HG02870 (cell line): ENCODE results near the gene ZNF469.

Source experiments
- ATAC-seq: cut with Tn5 transposase; IDR thresholded peaks from one replicate; pipeline ENCODE4 v1.9.1; 2021; ENCODE audit warnings: mild to moderate bottlenecking, moderate library complexity; ENCODE audit not compliant: unreplicated experiment

The ZNF469 gene

DNA sequence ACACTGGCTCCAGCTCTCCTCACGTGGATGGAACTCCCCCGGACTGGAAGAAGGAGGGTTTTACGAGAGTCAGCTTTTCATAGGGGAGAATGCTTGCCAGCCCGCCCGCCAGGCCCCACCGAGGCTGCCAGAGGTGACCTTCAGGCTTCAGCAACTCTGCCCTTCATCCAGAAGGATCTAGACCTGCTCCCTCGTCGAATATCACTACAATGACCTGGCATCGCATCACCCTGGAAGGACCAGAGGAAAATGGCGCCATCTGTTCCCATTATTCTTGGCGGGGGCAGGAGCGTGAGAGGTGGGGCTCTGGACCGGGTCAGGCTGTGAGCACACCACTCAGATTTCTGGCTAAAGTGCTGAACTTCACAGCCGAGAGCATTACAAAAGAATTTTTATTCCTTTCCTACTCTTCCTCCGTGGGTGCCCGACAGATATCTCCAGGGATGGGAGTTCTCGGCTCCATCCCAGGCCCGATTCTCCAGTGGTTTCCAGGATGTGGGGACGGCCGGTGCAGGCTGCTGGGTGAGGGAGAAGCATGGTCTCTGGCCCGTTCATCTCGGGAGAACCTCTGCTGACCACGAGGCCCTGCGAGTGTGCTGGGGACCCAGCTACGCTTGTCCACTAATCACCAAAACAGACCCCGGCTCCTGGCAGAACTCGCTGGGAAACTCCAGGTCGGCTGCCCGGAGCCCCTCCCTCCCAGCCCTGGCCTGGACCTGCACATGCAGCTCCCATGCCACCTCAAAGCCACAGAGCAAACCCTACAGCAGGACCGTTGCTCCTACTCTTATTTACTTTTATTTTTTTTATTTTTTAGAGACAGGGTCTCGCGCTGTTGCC, 36.8 kb upstream of the ZNF469 start:
- ATAC-seq: no peak

DNA sequence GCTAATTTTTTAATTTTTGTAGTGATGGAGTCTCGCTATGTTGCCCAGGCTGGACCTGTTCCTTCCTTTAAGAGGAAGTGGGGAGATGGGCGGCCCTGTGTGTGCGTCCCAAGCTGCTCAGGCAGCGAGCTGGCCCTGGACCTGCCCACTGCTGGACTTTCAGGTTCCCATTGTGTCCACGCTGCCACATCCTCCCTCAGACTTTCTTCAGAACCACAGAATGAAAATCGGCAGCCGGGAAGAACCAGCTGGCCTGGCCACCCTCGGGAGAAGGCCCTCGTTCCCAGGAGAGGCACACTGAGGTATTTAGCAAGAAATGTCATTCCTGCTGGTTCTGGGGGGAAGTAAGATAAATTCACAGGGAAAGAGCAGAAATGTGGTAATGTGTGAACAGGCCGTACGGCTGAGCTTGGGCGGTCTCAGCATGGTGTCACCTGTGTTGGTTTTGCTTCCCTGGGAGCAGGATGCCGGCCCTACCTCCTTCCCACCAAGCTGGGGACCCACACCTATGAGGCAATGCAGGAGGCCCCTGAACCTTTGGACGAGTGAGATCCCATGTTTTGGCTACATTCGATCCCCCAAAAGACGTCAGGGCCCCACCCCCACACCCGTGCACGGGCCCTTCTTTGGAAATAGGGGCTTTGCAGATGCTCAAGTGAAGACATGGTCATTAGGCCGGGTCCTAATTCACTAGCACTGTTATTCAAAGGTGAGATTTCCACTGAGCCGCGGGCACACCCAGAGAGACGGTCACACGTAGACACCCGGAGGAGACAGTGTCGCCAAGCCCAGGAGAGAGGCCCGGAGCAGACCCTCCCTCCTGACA, 35.9 kb upstream of the ZNF469 start:
- ATAC-seq: no peak

DNA sequence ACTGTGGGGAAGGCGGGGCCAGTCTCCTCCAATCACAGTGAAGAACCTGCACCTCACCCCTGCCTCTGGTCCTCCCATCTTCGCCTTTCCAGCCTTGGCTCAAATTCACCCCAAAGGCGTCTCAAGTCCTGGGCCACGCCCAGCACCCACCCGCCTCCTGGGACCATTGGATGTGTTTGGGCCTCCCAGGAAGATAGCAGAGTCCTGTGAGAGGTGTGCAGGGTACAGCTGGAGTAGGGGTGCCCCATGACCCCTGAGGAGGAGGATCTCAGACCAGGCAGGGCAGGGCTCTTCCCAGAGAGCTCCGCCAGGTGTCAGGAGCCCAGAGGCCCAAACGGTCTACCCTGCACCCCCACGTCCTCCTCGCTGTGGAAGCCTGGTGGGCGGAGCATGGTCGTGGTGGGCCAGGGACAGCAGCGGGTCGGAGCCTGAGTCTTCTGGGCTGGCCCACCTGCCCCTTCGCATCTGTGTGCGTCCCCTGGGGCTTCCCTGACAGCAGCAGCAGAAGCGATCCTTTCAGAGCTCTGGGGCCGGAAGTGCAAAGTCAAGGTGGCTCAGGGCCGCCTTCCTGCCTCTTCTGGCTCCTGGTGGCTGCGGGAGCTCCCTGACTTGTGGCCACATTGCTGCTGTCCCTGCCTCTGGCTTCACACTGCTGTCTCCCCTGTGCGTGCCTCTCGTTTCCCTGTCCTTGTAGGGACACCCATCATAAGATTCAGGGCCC, 34.9 kb upstream of the ZNF469 start:
- no peak for ATAC-seq

DNA sequence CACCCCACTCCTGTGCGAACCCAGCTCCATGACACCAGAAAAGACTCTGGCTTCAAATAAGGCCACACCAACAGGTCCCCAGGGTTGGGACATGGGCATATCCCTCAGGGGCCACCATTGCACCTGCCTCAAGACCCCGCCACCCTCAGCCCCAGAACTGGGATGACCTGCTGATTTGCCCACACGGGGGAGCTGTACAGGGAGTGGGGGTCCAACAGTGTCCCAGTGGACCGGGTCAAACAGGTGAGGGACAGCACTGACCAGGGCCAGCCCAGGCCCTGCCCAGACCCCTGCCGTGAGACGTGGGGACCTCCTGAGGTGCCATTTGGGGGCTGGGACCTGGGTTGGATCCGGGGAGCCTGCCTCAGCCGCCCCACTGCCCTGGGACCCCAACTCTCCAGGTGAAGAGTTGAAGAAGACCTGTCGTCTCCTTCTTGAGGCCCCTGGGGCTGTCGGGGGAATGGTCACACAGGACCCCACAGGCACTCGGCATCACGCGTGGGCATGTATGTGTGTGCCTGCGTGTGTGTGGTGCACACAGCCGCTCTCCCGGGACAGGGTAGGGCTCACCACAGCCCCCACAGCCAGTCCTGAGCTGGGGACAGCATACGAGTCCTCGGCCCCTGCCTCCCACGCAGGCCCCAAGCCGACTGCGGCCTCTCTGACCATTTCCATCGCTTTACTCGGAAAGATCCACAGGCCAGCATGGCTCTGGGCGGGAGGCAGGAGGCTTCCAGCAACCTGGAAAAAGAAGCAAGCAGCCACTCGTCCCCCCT, 34.2 kb upstream of the ZNF469 start:
- ATAC-seq: no peak

DNA sequence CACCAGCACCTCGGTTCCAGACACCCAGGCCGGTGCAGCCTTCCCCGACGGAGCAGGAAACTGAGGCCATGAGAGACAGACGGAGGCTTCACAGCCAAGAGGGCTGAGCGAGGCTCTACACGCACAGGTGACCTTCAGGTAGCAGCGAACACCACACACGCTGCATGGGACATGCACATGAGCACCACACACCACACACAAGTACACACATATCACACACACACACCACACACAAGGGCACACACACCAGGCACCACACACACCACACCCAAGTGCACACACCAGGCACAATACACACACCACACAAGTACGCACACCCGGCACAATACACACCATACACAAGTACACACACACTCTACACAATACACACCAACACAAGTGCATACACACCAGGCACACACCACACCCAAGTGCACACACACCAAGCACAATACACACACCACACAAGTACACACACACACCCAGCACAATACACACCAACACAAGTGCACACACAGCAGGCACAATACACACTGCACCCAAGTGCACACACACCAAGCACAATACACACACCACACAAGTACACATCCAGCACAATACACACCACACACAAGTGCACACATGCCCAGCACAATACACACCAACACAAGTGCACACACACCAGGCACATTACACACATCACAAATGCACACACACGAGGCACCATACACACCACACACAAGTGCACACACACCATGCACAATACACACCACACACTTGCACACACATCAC, 33.4 kb upstream of the ZNF469 start:
- ATAC-seq: no peak

DNA sequence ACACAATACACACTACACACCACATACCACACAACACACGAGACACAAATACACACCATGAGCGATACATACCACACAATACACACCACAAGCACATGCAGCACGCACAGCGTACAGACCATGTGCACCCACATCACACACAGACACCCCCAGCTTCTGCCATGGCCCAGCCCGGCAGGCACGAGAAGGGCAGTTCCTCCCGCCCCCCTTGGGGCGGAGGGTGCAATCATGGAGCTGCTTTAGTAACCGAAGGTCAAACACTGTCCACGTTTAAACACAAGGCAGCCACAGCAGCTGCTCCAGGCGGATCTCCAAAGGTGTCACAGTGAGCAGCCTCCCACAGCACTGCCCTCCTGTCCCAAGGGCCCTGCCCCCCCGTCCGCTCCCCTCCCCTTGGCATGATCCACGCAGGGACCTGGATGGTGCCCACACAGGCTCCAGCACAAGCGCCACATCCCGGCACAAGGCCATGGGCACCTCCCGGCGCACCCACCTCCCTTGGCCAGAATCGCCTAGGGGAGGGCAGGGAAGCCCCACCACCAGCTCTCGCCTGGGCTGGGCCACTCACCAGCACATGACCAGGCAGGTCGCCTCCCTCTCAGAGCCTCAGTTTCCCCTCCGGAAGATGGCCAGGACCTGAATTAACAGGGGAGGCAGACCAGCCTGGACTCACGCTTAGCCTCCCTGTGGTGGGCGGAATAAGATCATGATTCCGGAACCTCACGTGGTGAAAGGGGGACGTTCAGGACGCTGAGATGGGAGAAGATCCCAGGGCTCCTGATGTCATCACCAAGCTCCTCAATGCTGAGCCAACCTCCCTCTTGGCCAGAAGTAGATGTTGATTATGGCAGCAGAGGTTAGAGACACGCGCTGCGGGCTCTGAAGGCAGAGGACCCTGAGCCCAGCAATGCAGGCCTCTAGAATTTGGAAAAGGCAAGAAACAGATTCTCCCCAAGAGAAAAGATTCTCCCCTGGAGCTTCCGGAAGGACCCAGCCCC, 32.6 kb upstream of the ZNF469 start:
- ATAC-seq: no peak

DNA sequence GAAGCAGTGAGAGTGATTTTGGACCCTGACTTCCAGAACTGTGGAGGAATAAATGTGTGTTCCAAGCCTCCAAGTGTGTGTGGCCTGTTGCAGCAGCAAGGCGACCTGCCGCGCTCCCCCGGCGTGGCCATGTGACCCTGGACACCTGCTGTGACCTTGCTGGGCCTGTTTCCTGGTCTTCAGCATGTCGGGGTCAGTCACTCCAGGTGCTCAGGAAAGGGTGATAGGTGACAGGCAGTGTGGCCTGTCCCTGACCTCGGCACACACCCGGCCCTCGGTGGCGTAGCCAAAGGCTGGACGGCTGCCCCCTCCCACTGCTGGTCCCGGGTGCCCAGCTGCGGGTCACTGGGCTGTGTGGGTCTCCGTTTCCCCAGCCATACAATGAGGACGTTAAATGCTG, 31.8 kb upstream of the ZNF469 start:
- no peak for ATAC-seq

DNA sequence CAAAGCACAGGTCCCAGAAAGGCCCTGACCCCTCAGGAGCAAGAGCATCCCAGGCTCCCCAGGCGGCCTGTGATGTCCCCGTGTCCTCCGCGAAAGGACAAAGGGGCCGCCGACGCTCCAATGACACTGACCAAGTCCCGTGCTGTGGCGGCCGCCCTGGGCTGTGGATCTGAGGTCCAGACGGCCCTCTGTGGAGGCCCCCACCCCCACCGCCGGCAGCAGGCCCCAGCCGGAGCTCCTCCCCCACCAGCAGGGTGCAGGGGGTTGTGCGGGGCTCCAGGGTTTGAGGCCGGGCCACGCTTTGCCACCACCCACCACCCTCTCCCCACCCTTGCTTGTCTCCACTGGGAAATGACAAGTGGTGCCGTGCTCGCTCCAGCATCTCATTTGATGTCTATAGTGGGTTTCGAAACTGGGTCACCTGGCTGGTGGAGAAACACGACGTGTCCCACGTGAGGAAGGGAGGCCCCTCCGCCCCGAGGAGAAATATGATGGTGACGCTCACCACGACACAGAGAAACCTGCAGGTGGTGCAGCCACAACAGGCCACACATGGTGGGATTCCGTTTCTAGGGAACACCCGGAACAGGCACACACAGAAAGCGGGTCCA, 31.2 kb upstream of the ZNF469 start:
- no peak for ATAC-seq

DNA sequence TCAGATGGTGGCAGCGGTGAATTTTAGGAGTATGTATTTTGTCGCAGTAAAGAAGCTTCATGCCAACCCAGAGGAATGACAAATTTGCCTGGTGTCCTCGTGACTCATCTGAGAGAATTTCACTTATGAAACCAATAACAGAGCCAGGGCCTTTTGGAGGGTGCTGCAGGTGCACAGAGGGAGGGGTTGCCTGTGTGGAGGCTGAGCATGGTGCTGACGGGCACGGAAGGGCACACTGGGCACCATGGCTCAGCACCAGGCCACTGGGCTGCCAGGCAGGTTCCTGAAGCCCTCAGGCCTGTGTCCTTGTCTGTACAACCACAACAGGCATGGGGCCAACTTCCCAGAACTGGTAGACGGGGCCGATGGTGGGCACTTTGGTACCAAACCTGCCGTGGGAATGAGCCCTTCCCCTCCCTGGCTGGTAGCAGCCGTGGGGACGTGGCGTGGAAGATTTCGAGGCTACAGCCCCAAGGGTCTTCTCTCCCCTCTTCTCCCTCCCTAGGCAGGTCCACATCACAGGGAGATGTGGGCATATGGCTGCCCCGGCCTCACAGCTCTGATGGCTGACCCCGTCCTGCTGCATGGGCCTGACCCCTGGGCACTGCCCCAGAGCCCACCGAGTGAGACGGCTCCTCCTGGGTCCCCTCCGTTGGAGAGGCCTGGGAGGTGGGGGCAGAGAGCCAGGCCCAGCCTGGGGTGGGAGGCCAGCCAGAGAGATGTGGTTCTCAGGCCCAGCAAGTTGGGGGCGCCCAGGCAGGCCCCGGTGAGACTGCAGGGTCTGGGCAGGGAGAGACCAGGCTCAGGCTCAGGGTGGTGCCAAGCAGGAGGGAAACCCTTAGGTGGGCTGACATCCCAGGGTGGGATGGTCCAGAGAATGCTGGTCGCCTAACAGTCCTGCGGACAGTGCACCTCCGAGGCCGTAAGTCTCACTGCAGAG, 30.2 kb upstream of the ZNF469 start:
- ATAC-seq: no peak

DNA sequence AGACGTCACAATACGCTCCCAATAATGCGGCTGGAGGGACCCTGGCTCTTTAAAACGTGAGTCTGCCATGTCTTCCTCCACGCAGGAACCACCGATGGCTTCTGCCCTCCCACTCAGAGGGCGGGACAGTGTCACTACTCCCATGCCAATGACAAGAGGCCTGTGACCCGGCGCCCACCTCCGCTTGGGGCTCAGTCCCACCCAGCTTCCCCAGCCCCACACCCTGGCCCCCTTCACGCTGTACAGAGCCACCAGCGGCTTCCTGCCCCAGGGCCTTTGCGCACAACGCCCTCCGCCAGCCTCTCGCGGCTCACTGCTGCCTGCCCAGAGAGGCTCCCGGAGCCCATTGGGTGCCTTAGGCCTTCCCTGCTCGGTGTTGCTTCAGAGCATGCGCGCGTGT, 29.5 kb upstream of the ZNF469 start:
- no peak for ATAC-seq

DNA sequence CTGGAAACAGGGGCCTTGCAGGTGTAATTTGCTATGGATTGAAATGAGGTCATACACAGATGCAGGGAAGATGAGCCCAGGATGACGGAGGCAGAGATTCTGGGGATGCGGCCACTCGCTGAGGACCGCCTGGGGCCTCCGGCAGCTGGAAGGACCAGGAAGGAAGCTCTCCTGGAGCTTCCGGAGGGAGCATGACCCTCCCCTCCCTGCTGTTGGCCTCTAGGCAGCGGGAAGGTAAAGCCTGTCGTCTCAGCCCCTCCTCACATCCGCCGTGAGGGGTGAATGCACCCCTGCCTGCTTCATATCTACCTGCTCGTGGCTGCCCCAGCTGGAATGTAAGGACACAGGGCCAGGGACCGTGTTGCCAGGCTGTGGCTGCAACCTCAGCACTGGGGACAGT, 29.1 kb upstream of the ZNF469 start:
- ATAC-seq: no peak

DNA sequence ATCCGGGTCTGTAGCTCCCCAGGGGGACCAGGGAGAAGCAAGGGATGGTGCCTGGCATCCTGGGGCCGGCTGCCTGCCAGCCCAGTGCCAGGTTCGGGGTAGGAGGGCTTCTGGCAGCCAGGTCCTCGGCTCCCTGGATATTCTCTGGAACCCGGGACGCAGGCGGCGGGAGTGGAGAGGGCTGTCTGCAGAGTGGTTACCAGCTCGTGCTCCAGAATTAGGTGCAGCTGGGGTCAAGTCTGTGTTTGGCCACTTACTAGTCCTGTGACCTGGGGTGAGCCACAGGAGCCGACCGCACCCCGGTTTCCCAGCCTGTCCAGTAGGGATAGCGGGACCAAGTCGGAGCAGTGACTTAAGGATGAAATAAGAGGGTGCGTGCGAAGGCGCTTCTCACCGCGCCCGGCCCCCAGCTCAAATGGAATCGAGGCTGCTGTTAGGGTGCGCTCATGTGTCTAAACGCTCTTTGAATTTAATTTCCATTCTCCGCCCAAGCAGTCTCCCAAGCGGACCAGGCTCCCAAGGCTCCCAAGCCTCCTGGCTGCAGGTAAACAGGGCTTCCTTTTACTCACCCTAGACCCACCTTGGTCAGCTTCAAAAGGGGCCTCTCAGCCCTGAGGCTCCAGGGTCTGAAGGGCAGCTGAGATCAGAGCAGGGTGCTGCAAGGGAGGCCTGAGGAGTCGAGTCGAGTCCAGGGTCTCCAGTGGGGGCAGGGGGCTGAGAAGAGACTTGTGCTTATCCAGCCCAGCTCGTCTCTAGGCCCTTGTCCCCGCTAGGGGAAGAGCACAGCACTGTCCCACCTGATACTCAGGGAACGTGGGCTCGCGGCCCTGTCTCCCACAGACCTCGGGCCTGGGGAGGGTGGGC, 28.3 kb upstream of the ZNF469 start:
- no peak for ATAC-seq

DNA sequence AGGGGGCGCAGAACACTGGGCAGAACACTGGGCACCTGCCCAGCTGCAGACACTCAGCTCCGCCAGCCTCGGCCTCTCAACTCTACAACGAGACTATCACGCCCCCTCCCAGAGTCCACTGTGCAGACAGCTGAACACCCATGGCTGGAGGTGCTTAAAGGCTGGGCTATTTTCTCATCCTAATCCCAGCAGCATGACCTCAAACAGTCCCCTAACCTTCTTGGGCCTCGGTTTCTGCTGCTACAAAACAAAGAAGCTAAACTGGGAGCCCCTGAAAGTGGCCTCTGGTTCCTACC, 27.7 kb upstream of the ZNF469 start:
- no peak for ATAC-seq

DNA sequence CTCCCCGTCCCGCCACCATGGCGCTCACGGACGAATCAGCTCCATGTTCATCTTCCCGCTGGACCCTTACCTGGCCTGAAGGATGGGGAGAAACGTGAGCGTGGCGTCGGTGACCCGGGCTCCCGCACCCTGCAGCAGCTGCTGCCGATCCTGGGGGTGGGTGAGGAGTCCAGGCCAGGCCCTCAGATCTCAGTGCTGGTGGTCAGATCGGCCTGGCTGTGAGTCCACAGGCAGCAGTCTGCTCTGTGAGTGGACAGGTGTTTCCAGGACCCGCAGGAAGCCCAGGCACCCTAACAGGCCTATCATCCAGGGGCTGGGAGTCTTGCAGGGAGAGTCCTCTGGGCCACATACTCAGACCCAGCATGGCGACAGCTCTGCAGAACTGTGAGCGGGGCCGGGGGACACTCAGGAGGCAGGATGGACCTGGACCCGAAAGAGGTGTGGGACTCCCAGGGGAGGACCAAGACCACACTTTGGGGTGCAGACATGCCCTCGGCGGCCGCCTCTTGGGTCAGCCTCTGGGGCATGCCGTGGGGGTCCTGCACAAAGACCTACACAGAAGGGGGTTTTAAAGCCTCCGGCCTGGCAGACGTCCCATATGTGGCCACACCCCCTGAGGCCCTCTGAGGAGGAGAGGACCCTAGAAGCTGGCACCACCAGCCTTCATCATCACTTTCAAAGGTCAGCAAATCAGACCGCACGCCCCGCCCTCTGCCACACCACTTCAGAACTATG, 27.2 kb upstream of the ZNF469 start:
- no peak for ATAC-seq

DNA sequence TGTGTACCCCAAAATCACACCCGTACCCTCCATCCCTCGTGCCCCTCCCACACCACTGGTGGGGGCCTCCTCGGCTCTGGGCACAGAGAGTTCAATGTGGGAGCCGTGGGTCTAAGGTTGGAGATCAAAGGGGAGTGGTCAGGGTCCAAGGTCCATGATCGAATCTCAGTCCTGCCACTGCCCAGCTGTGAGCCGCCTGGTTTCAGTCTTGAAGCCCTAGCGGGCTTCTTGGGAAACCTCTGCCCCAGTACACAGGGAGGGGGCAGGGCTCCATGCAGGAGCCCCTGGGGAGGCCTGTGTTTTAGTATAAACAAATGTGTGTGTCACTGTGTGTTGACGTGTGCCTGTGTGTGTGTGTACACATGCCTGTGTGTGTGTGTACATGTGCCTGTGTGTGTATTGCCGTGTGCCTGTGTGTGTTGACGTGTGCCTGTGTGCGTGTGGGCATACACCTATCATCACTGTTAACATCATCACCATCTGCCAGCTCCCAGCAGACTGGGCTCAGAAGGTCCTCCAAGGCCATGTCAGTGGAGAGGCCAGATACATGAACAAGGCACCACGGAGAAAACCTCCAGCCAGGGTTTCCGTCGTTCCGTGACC, 26.5 kb upstream of the ZNF469 start:
- no peak for ATAC-seq
